KMS-11 (cell line): Measurements from ENCODE around the gene KCNA3.

Experiments used
- H2AFZ ChIP-seq: fragments of 200-600 bp; sonication (generic); 2 replicates; pipeline ENCODE4 v1.6.1; 2016; ENCODE audit warnings: antibody characterized with exemption, mixed run types, low read depth
- H3K27ac ChIP-seq: fragments of 200-600 bp; sonication (generic); 2 replicates; pipeline ENCODE4 v1.6.1; 2016; ENCODE audit warnings: mild to moderate bottlenecking, mixed run types
- H3K27me3 ChIP-seq: fragments of 200-600 bp; sonication (generic); 2 replicates; pipeline ENCODE4 v1.6.1; 2017; ENCODE audit warnings: mild to moderate bottlenecking, low read depth, mixed run types, moderate library complexity; ENCODE audit not compliant: insufficient read depth
- H3K36me3 ChIP-seq: fragments of 200-600 bp; sonication (generic); 2 replicates; pipeline ENCODE4 v1.6.1; 2017; ENCODE audit warnings: mild to moderate bottlenecking, mixed run types; ENCODE audit not compliant: insufficient read depth
- H3K4me1 ChIP-seq: fragments of 200-600 bp; sonication (generic); 2 replicates; pipeline ENCODE4 v1.6.1; 2016; ENCODE audit warnings: mild to moderate bottlenecking, low read depth, mixed run types; ENCODE audit not compliant: poor library complexity, severe bottlenecking
- H3K4me2 ChIP-seq: fragments of 200-600 bp; sonication (generic); 2 replicates; pipeline ENCODE4 v1.7.0; 2016; ENCODE audit warnings: mild to moderate bottlenecking, mixed run types
- H3K4me3 ChIP-seq: fragments of 200-600 bp; sonication (generic); IDR thresholded peaks from 2 replicates; pipeline ENCODE4 v1.6.1; 2017; ENCODE audit warnings: low read depth, low read length, mixed read lengths; ENCODE audit not compliant: insufficient read depth
- H3K79me2 ChIP-seq: fragments of 200-600 bp; sonication (generic); 2 replicates; pipeline ENCODE4 v1.6.1; 2016; ENCODE audit warnings: low read depth, mixed run types; ENCODE audit not compliant: insufficient read depth
- H3K9ac ChIP-seq: fragments of 200-600 bp; sonication (generic); 2 replicates; pipeline ENCODE4 v1.6.1; 2016; ENCODE audit warnings: mild to moderate bottlenecking, mixed run types
- H4K20me1 ChIP-seq: fragments of 200-600 bp; sonication (generic); 2 replicates; pipeline ENCODE4 v1.6.1; 2016; ENCODE audit warnings: mild to moderate bottlenecking, mixed run types; ENCODE audit not compliant: insufficient read depth
- CTCF ChIP-seq: fragments of 200-600 bp; sonication (generic); conservative IDR thresholded peaks from 2 replicates; pipeline ENCODE4 v1.6.1; 2017; ENCODE audit warnings: low read depth, mild to moderate bottlenecking, antibody characterized with exemption, low read length, moderate library complexity, mixed read lengths

The KCNA3 gene

GRCh38 chr1:110682898-110683297 lies 8.2 kb upstream of the KCNA3 start:
- Histone ChIP-seq H2AFZ (no peak overlapping the region), H3K4me1 (peaks cover 15% of the 10 kb centered on the region), H3K79me2 (no peaks in the 10 kb centered on the region), H3K27ac (no peak overlapping the region), H3K4me3 (no peak overlapping the region), H3K27me3 (no peaks in the 10 kb centered on the region), H3K4me2 (no peak overlapping the region), H3K36me3 (no peaks in the 10 kb centered on the region), H4K20me1 (no peaks in the 10 kb centered on the region), H3K9ac (no peak overlapping the region)
- no peak for TF ChIP-seq CTCF

DNA sequence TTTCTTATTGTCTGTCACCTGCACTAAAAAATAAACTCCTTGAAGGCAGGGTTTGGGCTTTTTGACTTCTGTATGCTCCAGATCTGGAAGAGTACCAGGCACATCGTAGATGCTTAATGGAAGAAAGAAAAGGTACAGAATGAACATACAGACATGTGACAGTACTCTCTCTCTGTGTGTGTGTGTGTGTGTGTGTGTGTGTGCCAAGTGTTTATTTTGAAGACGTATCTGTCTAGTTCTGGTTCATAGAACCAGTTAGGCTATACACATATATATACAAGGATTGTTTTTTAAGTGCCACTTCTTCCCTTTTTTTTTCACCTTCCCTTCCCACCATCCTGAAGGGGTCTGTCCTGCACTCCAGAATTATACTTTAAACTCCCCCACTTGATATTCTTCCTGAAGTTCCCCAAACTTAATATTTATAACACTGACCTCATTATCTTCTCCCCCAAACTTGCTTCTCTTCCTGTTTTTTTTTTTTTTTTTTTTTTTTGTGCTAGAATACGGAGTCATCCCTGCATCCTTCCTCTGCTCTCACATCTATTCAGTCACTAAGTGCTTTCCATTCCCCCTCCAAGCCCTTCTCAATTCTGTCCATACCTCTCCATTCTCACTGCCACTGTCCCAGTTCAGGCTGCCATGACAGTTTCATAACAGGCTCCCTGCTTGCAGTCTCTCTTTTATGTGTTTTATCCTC lies 5.4 kb upstream of the KCNA3 start:
- peaks cover 15% of the 10 kb centered on the region for H3K4me1 ChIP-seq
- no peak for TF ChIP-seq CTCF
- H3K79me2 ChIP-seq: no peaks in the 10 kb centered on the region
- H3K9ac ChIP-seq: no peak overlapping the region
- H3K4me2 ChIP-seq: no peak overlapping the region
- H3K36me3 ChIP-seq: no peaks in the 10 kb centered on the region
- no peaks in the 10 kb centered on the region for H3K27me3 ChIP-seq
- no peak overlapping the region for H2AFZ ChIP-seq
- H3K4me3 ChIP-seq: no peak overlapping the region
- H4K20me1 ChIP-seq: no peaks in the 10 kb centered on the region
- H3K27ac ChIP-seq: no peak overlapping the region

GRCh38 chr1:110677526-110677925 lies 2.8 kb upstream of the KCNA3 start:
- H3K4me3 ChIP-seq: no peak overlapping the region
- no peak for TF ChIP-seq CTCF
- no peaks in the 10 kb centered on the region for H4K20me1 ChIP-seq
- no peak overlapping the region for H2AFZ ChIP-seq
- no peak overlapping the region for H3K4me2 ChIP-seq
- peaks cover 4% of the 10 kb centered on the region; the same call in 1 of the 2 replicates for H3K27me3 ChIP-seq
- H3K36me3 ChIP-seq: no peaks in the 10 kb centered on the region
- H3K27ac ChIP-seq: no peak overlapping the region
- H3K79me2 ChIP-seq: peaks cover 6% of the 10 kb centered on the region; the same call in 1 of the 2 replicates
- no peak overlapping the region for H3K9ac ChIP-seq
- peaks cover 10% of the 10 kb centered on the region for H3K4me1 ChIP-seq

DNA sequence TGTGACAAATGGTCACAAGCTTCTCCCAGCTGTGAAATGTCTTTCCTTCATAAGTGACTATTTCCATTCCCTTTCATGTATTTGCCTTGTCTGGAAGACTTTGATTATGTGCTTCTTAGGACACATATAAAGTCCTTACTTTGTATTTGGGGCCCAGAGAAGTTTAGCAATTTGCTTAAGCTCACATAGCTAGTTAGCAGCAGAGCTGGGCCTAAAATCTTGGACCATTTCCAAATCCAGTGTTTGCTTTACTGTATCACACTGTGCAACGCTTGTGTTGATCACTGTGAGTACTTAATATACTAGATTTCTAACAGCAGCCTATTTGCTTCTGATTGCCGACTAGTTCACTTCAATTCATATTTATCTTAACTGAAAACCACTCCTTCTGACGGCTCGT lies 2.2 kb upstream of the KCNA3 start:
- H3K4me2 ChIP-seq: no peak overlapping the region
- no peak for TF ChIP-seq CTCF
- H3K36me3 ChIP-seq: no peaks in the 10 kb centered on the region
- H3K27ac ChIP-seq: no peak overlapping the region
- H3K4me3 ChIP-seq: no peak overlapping the region
- H3K4me1 ChIP-seq: peaks cover 11% of the 10 kb centered on the region
- no peaks in the 10 kb centered on the region for H4K20me1 ChIP-seq
- H3K27me3 ChIP-seq: peaks cover 4% of the 10 kb centered on the region; the same call in 1 of the 2 replicates
- H3K9ac ChIP-seq: no peak overlapping the region
- H2AFZ ChIP-seq: no peak overlapping the region
- peaks cover 6% of the 10 kb centered on the region; the same call in 1 of the 2 replicates for H3K79me2 ChIP-seq
